ENCODE measurements around the gene CIB4. TPM values are rescaled to one million over a fixed set of nuclear protein-coding genes. Genes with fewer than 3 reads are reported as not detected.

CIB4 gene
- total and polyA plus RNA-seq, 2 experiments from 2014 or later, result not detected

GRCh38 chr2:26685989-26686839 is 45.0 kb upstream of the CIB4 start:
- H3K4me2 ChIP-seq, result peak overlapping the region; percentile 33
- WGBS (ENCODE audit: low lambda C conversion rate, missing lambda C conversion rate), result 38% methylated on average over 16 of the region's 16 CpGs
- peak; percentile 67 for DNase-seq (ENCODE audit: low spot score)
- peaks cover 7% of the 10 kb centered on the region for H3K27me3 ChIP-seq
- no peaks in the 10 kb centered on the region for H3K79me2 ChIP-seq
- H4K20me1 ChIP-seq (ENCODE audit: insufficient read depth, poor library complexity, severe bottlenecking), result no peaks in the 10 kb centered on the region
- no peak overlapping the region for H3K27ac ChIP-seq
- no peak overlapping the region for H2AFZ ChIP-seq
- no peaks in the 10 kb centered on the region for H3K9me2 ChIP-seq (replicated peaks; ENCODE audit: insufficient read depth)
- TF ChIP-seq EZH2 (IDR thresholded peaks at IDR 0.05; ENCODE audit: borderline replicate concordance) (no peak), EZH2phosphoT487 (IDR thresholded peaks at IDR 0.05; ENCODE audit: low read depth, severe bottlenecking, unreplicated experiment) (peak; percentile 99)
- H3K9me3 ChIP-seq (ENCODE audit: low read depth), result no peaks in the 10 kb centered on the region
- H3K4me1 ChIP-seq (ENCODE audit: insufficient read depth), result peaks cover 17% of the 10 kb centered on the region
- H3K36me3 ChIP-seq (replicated peaks; ENCODE audit: insufficient read depth, low read depth), result no peaks in the 10 kb centered on the region
- H3K4me3 ChIP-seq, result no peak overlapping the region

GRCh38 chr2:26685341-26685740 is 44.2 kb upstream of the CIB4 start:
- Histone ChIP-seq H2AFZ (no peak overlapping the region), H3K36me3 (replicated peaks; ENCODE audit: insufficient read depth, low read depth) (no peaks in the 10 kb centered on the region), H3K9me2 (replicated peaks; ENCODE audit: insufficient read depth) (no peaks in the 10 kb centered on the region), H3K9me3 (ENCODE audit: low read depth) (no peaks in the 10 kb centered on the region), H3K79me2 (no peaks in the 10 kb centered on the region), H3K27ac (no peak overlapping the region), H3K4me3 (no peak overlapping the region), H4K20me1 (ENCODE audit: insufficient read depth, poor library complexity, severe bottlenecking) (no peaks in the 10 kb centered on the region), H3K4me2 (no peak overlapping the region), H3K27me3 (no peaks in the 10 kb centered on the region), H3K4me1 (ENCODE audit: insufficient read depth) (peaks cover 17% of the 10 kb centered on the region)
- TF ChIP-seq EZH2phosphoT487 (IDR thresholded peaks at IDR 0.05; ENCODE audit: low read depth, severe bottlenecking, unreplicated experiment) (no peak), CTCF (IDR thresholded peaks at IDR 0.05; ENCODE audit: poor library complexity) (no peak), EZH2 (IDR thresholded peaks at IDR 0.05; ENCODE audit: borderline replicate concordance) (no peak)
- no peak for DNase-seq (ENCODE audit: low spot score)
- WGBS (ENCODE audit: low lambda C conversion rate, missing lambda C conversion rate), result 71% methylated on average over 5 of the region's 5 CpGs

- no peak overlapping the region for H2AFZ ChIP-seq
- H3K27me3 ChIP-seq, result no peaks in the 10 kb centered on the region
- no peaks in the 10 kb centered on the region for H4K20me1 ChIP-seq (ENCODE audit: insufficient read depth, poor library complexity, severe bottlenecking)
- no peaks in the 10 kb centered on the region for H3K9me3 ChIP-seq (ENCODE audit: low read depth)
- no peaks in the 10 kb centered on the region for H3K9me2 ChIP-seq (replicated peaks; ENCODE audit: insufficient read depth)
- no peak for DNase-seq (ENCODE audit: low spot score)
- H3K27ac ChIP-seq, result no peak overlapping the region
- no peak overlapping the region for H3K4me3 ChIP-seq
- H3K4me2 ChIP-seq, result no peak overlapping the region
- no peak for TF ChIP-seq CTCF (IDR thresholded peaks at IDR 0.05; ENCODE audit: poor library complexity)
- TF ChIP-seq EZH2 (IDR thresholded peaks at IDR 0.05; ENCODE audit: borderline replicate concordance), result no peak
- no peak for TF ChIP-seq EZH2phosphoT487 (IDR thresholded peaks at IDR 0.05; ENCODE audit: low read depth, severe bottlenecking, unreplicated experiment)
- H3K36me3 ChIP-seq (replicated peaks; ENCODE audit: insufficient read depth, low read depth), result no peaks in the 10 kb centered on the region
- H3K4me1 ChIP-seq (ENCODE audit: insufficient read depth), result peaks cover 17% of the 10 kb centered on the region
- 91% methylated on average over 6 of the region's 6 CpGs for WGBS (ENCODE audit: low lambda C conversion rate, missing lambda C conversion rate)
- H3K79me2 ChIP-seq, result no peaks in the 10 kb centered on the region
Measured at GRCh38 chr2:26683583-26683982, 42.4 kb upstream of the CIB4 start.

DNA sequence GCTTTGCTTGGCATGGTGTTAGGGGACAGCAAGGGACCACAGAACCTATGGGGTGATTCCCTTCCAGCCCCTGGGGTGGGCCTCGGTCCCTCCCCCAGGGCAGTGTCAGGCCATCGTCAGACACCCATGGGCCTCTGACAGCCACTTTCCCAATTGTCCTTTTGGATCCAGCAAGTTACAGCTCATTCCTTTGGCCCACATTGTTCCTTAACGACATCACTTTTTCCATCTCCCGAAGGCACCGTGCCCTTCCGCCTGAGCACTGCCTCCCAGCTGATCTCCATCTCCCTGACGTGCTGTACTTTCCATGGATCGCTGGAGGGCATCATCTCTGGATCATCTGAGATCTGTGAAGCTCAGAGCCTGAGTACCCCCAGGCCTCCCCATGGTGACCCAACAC is 41.0 kb upstream of the CIB4 start:
- Histone ChIP-seq H3K27me3 (no peaks in the 10 kb centered on the region), H3K9me3 (ENCODE audit: low read depth) (no peaks in the 10 kb centered on the region), H3K79me2 (no peaks in the 10 kb centered on the region), H4K20me1 (ENCODE audit: insufficient read depth, poor library complexity, severe bottlenecking) (no peaks in the 10 kb centered on the region), H3K36me3 (replicated peaks; ENCODE audit: insufficient read depth, low read depth) (no peaks in the 10 kb centered on the region), H3K4me2 (no peak overlapping the region), H3K27ac (no peak overlapping the region), H3K4me1 (ENCODE audit: insufficient read depth) (peaks cover 8% of the 10 kb centered on the region), H2AFZ (no peak overlapping the region), H3K4me3 (no peak overlapping the region), H3K9me2 (replicated peaks; ENCODE audit: insufficient read depth) (no peaks in the 10 kb centered on the region)
- 79% methylated on average over 8 of the region's 8 CpGs for WGBS (ENCODE audit: low lambda C conversion rate, missing lambda C conversion rate)
- DNase-seq (ENCODE audit: low spot score), result no peak
- TF ChIP-seq EZH2phosphoT487 (IDR thresholded peaks at IDR 0.05; ENCODE audit: low read depth, severe bottlenecking, unreplicated experiment) (no peak), CTCF (IDR thresholded peaks at IDR 0.05; ENCODE audit: poor library complexity) (no peak), EZH2 (IDR thresholded peaks at IDR 0.05; ENCODE audit: borderline replicate concordance) (no peak)

All from hepatocyte (in vitro differentiated cells).